NCI-H2196 treated with DMSO at 0.1 percent for 48 hours (cell line): ENCODE data around the gene NETO1.
A peak's percentile ranks its signal among the peaks of the same experiment; 100 is the strongest.

ENCODE experiments used
- DNase-seq: peaks from one replicate; lab custom pipeline; 2025; ENCODE audit not compliant: unreplicated experiment; lab: John Stamatoyannopoulos, UW

NETO1 gene

DNA sequence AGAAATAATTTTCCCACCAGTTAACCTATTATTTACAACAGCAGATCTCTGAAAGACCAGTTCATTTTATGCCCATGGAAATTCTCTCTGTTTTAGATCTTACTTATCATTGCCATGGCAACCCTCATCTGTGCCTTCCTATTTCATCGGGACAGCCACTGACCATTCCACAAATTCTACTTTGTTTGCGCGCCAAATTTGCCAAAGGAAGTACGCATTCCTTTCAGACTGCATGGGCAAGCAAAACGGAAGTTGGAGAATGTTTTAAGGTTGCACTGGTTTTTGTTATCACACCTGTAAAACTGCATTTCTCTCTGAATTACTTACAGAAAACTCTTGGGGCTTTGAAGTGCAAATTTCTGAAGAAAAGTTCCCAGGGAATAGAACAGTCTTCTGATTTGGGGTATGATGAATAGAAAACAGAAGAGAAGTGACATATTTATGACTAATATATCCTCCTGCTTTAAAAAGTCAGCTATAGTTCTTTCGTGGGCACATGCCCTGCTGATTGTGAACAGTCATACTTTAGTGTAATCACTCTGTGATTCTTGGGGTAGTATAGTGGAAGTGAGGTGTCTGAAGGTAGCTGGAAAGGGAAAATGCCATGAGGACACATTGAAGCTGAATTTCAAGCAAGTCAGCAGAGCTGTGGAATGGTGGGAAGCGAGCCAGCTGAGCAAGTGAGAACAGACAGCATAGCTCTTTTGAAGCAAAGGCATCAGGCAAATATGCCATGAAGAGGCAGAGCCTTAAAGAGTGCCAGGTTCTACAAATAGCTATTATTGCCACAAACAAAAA lies 20.9 kb downstream of the NETO1 start:
- no peak for DNase-seq

- DNase-seq, result no peak
Observed at GRCh38 chr18:72843743-72844142, 24.0 kb downstream of the NETO1 start.

- DNase-seq, result no peak
Observed at GRCh38 chr18:72840109-72840508, 27.7 kb downstream of the NETO1 start.

DNA sequence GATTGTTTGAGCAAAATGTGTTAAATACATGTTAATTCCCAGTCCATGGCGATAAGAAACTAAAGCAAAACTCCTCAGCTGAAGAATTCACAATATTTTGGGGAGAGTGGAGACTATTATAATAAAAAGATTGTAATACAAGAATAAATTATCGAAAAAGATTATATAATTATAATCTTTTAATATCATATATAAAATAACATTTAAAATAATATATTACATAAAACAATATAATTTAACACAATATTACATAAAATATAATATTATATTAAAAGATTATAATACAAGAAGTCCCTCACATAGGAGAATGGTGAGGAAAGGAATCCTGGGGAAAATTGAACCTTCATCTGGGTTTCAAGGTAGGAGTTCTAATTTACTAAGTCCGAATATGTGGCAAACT lies 33.1 kb downstream of the NETO1 start:
- no peak for DNase-seq

GRCh38 chr18:72833471-72833870 lies 34.3 kb downstream of the NETO1 start:
- no peak for DNase-seq

DNA sequence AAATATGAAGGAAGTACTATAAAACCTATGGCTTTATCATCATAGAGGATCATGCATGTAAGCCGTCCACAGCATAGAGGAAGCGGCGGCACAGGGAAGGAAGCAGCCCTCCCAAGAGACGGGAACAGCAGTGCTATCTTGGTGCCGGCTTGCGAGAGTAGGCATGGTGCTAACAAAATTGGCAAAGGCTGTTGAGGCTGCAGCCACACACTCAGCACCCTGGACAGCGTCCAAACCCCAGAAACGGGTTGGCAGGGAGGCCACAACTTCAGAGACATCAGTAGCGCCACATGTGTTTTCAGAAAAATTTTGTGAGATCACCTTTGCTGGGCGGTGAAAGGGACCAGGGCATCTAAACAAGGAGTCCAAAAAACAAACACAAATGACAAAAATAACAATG lies 37.7 kb downstream of the NETO1 start:
- no peak for DNase-seq

DNA sequence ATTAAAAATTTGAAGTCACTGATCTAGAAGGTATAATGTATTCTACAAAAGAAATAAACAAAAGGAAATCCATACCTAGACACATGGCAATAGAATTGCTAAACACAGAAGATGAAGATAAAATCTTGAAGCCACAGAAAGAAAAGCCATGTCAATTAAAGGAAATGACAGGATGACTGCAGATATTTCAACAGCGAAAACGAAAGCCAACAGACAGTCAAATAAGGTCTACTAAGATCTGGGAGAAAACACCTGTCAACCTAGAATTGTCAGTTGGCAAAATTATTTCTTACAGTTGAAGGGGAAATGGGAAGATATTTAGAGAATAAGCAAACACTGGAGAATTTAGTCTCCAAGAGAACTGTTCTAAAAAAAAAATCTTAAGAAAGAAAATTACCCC lies 39.2 kb downstream of the NETO1 start:
- DNase-seq, result no peak

DNA sequence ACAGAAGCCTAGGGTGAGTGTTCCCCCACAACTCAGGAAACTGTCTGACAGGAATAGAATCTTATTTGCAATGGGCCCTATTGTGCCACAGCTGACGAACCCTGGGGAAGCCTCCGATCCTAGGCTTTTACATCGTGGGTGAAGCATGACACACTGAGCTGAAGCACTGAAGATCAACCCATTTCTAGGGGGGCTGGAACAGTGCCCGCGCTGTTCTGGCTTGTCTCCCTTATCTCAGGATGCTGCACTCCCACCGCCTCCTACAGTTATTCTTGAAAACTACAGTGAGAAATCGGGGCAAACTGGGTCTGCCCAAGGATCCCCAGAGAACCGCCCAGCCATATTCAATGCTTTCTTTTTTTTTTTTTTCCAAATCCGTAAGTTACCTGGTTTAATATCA lies 41.1 kb downstream of the NETO1 start:
- no peak for DNase-seq

DNA sequence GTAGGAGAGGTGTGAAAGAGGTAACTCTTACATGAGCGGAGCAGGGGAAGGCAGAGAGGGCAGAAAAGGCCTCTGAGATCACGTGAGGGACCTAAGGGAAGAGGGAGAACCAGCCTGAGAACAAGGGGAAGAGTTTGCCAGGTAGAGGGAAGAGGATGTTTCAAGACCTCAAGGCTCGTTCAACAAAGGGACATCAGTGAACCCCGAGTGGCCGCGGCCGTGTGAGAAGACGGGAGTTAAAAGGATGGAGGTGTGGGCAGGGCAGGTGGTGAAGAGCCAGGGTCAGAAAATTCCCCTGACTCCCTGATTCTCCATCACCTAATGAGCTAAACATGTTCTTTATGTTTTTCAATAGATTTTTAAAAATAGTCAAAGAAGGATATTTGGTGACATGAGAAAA lies 44.4 kb downstream of the NETO1 start:
- no peak for DNase-seq

DNA sequence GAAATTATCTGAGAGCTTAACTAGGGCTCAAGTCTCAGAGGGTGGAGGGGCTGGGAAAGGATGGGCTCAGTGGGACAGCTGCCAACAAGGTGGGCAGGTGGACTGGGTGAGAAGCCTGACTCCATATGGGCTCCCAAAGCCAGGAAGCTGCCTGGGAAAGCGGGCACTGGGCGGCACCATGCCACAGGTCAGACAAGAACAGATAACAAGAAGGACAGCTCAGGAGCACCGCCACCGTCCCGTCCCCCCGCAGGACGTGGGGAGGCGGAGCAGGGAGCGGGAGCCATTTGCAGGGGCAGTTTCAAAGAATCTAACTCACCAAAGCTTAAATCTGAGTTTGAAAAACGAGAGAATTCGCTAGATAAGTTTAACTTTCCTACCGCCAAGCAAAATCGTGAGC lies 45.6 kb downstream of the NETO1 start:
- DNase-seq, result no peak

DNA sequence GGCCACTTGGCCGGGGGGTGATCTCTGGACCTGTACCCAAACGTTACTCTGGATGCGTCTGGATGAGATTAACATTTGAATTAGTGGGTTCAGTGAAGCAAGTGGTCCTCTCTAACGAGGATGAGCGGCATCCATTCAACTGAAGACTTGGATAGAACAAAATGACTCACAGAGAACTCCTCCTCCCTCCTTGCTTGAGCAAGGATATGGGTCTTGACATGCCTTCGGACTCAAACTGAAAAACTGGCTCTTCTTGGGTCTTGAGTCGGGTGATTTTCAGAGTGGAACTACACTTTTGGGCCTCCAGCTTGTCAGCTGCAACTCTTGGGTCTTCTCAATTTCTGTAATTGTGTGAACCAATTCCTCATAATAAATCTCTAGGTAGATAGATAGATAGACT lies 47.2 kb downstream of the NETO1 start:
- DNase-seq, result no peak

DNA sequence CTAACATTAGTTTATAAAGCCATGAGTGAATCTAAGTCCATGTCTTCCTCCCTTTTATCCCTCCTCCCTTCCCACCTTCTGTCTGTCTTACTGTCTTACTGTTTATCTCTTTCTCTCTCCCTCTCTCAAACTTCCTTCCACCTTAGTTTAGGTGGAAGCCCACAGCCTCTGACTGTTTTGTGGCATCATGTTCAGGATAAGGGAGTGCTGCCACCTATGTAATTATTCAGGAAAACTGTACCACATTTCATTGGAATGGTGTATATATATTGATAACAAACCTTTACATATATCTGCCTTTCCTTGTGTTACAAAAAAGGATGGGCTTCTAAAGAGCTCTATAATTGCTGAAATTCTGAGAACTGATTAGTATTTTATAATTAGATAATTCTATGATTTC lies 48.7 kb downstream of the NETO1 start:
- DNase-seq, result no peak

DNA sequence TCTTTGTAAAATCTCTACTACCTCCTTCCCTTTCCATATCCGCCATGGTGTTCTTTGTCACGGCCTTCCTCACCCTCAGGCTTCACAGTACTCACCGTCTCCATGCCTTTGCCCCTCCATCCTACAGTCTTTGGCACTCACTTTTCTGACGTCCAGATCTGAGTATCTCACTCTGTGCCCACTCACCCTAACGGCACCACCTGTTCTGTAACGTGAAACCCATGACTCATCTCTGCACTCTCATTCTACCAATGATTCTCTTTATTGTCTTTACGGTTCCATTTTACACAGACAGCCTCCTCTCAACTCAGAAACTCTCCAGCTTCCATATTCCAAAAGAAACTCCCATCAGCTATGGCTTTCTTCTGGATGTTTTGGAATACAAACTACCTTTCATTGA lies 56.7 kb downstream of the NETO1 start:
- no peak for DNase-seq

DNA sequence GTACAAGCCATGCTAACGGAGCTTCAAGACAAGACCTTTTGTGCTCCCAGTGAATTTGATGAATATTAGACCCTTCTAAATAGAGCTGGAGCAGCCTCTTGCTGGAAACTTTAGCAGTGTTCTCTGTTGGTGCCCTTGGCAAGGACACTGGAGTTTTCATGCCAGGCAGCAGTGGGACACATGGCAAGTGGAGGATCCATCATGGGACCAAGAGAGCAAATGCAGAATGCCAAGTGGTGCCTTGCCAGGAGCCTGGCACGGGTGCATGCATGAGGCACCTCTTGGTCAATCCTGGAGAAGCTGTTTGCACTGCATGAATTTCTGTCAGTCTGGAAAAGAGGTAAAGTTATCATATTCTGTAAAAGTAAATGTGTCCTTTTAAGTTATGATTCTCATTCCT lies 59.1 kb downstream of the NETO1 start:
- DNase-seq, result no peak

- DNase-seq, result no peak
Observed at GRCh38 chr18:72799106-72799505, 68.7 kb downstream of the NETO1 start.

DNA sequence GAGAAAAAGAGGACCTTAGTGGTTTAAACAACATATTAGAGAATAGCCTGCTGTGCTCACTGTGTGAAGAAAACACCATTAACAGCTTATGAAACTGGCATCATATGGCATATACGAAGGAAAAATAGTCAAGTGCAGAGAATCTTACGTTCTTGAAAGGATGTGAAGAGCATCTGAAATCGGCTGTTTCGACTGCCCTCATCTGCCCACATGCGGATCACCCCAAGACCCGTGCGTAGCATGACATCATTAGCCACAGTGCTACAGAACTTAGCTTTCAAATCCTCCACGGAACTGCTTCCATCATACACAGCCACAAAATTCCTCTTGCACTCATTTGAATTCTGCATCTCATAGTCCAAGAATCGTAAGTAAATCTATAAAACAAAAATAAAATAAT lies 84.3 kb downstream of the NETO1 start:
- DNase-seq, result no peak

- DNase-seq, result no peak
Observed at GRCh38 chr18:72774914-72775313, 92.9 kb downstream of the NETO1 start.

GRCh38 chr18:72772916-72773315 lies 94.9 kb downstream of the NETO1 start:
- DNase-seq, result no peak

- DNase-seq, result no peak
Observed at GRCh38 chr18:72768681-72769229, 99.0 kb downstream of the NETO1 start.

GRCh38 chr18:72762515-72763122 lies 105.2 kb downstream of the NETO1 start:
- DNase-seq, result peak; percentile 1

- no peak for DNase-seq
Observed at GRCh38 chr18:72752220-72752619, 115.6 kb downstream of the NETO1 start.

DNA sequence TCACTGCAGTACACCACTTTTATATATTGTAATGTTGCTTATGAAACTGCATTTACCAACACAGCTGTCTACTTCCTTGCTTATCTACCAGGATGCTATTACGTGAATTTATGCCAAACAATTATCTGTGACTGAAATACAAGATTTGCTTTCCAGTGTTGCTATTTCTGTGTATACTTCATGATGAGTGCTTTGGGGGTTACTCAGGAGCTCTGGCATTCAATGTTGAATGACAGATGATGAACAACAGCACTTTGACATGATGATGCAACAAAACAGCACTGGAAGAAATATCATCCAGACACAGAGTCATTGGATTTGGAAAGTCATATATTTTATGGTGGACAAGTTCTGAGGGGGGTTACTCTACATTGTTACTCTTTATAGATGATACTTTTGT lies 125.8 kb downstream of the NETO1 start:
- no peak for DNase-seq

GRCh38 chr18:72738136-72738535 lies 129.7 kb downstream of the NETO1 start:
- no peak for DNase-seq
